HEK293T (cell line): ENCODE measurements around the gene PXDN.

ENCODE experiments used
- CTCF ChIA-PET: fragments of 350-600 bp; formaldehyde crosslinking; extraction: SDS; loops from one replicate; lab custom pipeline; 2021; ENCODE audit warnings: antibody characterized with exemption, inconsistent platforms; lab: Yijun Ruan, JAX
- POLR2A ChIA-PET: fragments of 350-600 bp; formaldehyde crosslinking; extraction: SDS; loops from one replicate; lab custom pipeline; 2020; ENCODE audit warnings: antibody characterized with exemption, inconsistent platforms; lab: Yijun Ruan, JAX
- DNase-seq: peaks from one replicate; pipeline ENCODE4 v3.0.0; 2012; ENCODE audit warnings: mixed read lengths; ENCODE audit errors: extremely low spot score
- ARNT ChIP-seq: fragments of 450-650 bp; IDR thresholded peaks from 2 replicates; pipeline ENCODE4 v1.6.1; 2017; ENCODE audit warnings: mild to moderate bottlenecking
- BHLHE40 ChIP-seq: fragments of 450-650 bp; IDR thresholded peaks from 2 replicates; pipeline ENCODE4 v1.6.1; 2016; ENCODE audit warnings: mild to moderate bottlenecking, moderate library complexity, borderline replicate concordance
- CTBP1 ChIP-seq: fragments of 450-650 bp; IDR thresholded peaks from 2 replicates; pipeline ENCODE4 v1.6.1; 2016; ENCODE audit warnings: borderline replicate concordance
- ELF4 ChIP-seq: fragments of 450-650 bp; IDR thresholded peaks from 2 replicates; pipeline ENCODE4 v1.6.1; 2017; ENCODE audit warnings: antibody characterized with exemption
- FOXA1 ChIP-seq: fragments of 450-650 bp; IDR thresholded peaks from 2 replicates; pipeline ENCODE4 v1.6.1; 2016; ENCODE audit warnings: mild to moderate bottlenecking
- FOXK2 ChIP-seq: fragments of 450-650 bp; IDR thresholded peaks from 2 replicates; pipeline ENCODE4 v1.6.1; 2016; ENCODE audit warnings: mild to moderate bottlenecking
- FOXM1 ChIP-seq: fragments of 450-650 bp; IDR thresholded peaks from 2 replicates; pipeline ENCODE4 v1.6.1; 2017; ENCODE audit warnings: mild to moderate bottlenecking, borderline replicate concordance
- HDGF ChIP-seq: fragments of 450-650 bp; IDR thresholded peaks from 2 replicates; pipeline ENCODE4 v1.6.1; 2017; ENCODE audit warnings: antibody characterized with exemption, borderline replicate concordance
- L3MBTL2 ChIP-seq: fragments of 450-650 bp; conservative IDR thresholded peaks from 2 replicates; pipeline ENCODE4 v1.6.1; 2016; ENCODE audit warnings: mild to moderate bottlenecking
- LEF1 ChIP-seq: fragments of 450-650 bp; IDR thresholded peaks from 2 replicates; pipeline ENCODE4 v1.6.1; 2017; ENCODE audit warnings: mild to moderate bottlenecking, borderline replicate concordance
- NFRKB ChIP-seq: fragments of 450-650 bp; IDR thresholded peaks from 2 replicates; pipeline ENCODE4 v1.6.1; 2016; ENCODE audit warnings: mild to moderate bottlenecking, moderate library complexity
- PKNOX1 ChIP-seq: fragments of 450-650 bp; IDR thresholded peaks from 2 replicates; pipeline ENCODE4 v1.6.1; 2016
- SP1 ChIP-seq: fragments of 450-650 bp; IDR thresholded peaks from 2 replicates; pipeline ENCODE4 v1.6.1; 2017
- SUZ12 ChIP-seq: fragments of 450-650 bp; IDR thresholded peaks from 2 replicates; pipeline ENCODE4 v1.6.1; 2016; ENCODE audit warnings: mild to moderate bottlenecking
- TARDBP ChIP-seq: fragments of 450-650 bp; IDR thresholded peaks from 2 replicates; pipeline ENCODE4 v1.6.1; 2016
- ZNF384 ChIP-seq: fragments of 450-650 bp; IDR thresholded peaks from 2 replicates; pipeline ENCODE4 v1.6.1; 2016

PXDN gene

GRCh38 chr2:1688859-1689258, 55.5 kb downstream of the PXDN start:
- ChIA-PET CTCF (no interaction called here), POLR2A (no interaction called here)
- DNase-seq, result no peak
- TF ChIP-seq PKNOX1 (no peak), FOXM1 (no peak), L3MBTL2 (no peak), BHLHE40 (no peak), FOXK2 (no peak), NFRKB (no peak), ARNT (no peak), LEF1 (no peak), ELF4 (no peak), HDGF (no peak), FOXA1 (no peak), CTBP1 (no peak), TARDBP (no peak), SP1 (no peak), SUZ12 (no peak), ZNF384 (no peak)

- CTCF ChIA-PET, result no interaction called here
Measured at GRCh38 chr2:1688161-1688560, 56.2 kb downstream of the PXDN start.

DNA sequence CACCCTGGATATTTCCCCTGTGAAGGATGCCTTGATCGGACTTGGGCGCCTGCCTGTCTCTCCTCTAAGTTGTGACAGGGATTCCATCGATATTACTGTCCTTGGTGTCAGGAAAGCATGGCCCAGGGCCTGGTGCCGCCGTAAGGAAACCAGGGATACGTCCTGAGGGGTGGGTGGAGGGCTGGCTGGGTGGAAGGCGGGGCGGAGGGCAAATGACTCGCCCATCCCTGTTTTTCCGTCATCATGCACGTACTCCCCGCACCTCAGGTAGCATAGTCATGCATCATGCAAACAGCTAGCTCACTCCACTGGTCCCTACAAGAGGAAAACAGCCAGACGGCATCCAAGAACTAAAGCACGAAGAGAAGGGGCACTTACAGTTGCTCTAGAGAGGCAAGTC, 57.1 kb downstream of the PXDN start:
- DNase-seq, result no peak
- ChIA-PET POLR2A (no interaction called here), CTCF (no interaction called here)
- TF ChIP-seq LEF1 (no peak), HDGF (no peak), FOXK2 (no peak)

More at GRCh38 chr2:1688161-1688560, 56.2 kb downstream of the PXDN start:
- no peak for DNase-seq
- POLR2A ChIA-PET, result no interaction called here
- no peak for TF ChIP-seq ELF4
- TF ChIP-seq HDGF, result no peak
- TF ChIP-seq FOXM1, result no peak
- no peak for TF ChIP-seq L3MBTL2
- TF ChIP-seq CTBP1, result no peak
- TF ChIP-seq ZNF384, result no peak
- no peak for TF ChIP-seq SUZ12
- TF ChIP-seq LEF1, result no peak
- no peak for TF ChIP-seq BHLHE40
- TF ChIP-seq NFRKB, result no peak
- no peak for TF ChIP-seq FOXA1

- DNase-seq, result no peak
- TF ChIP-seq TARDBP (no peak), ZNF384 (no peak), ARNT (no peak), FOXM1 (no peak), L3MBTL2 (no peak), PKNOX1 (no peak), SP1 (no peak), LEF1 (no peak), HDGF (no peak), ELF4 (no peak), SUZ12 (no peak), FOXA1 (no peak), NFRKB (no peak), CTBP1 (no peak), BHLHE40 (no peak), FOXK2 (no peak)
- ChIA-PET CTCF (no interaction called here), POLR2A (no interaction called here)
Measured at GRCh38 chr2:1686784-1687105, 57.6 kb downstream of the PXDN start.

GRCh38 chr2:1685957-1686783, 58.1 kb downstream of the PXDN start:
- DNase-seq, result no peak
- POLR2A ChIA-PET, result no interaction called here
- TF ChIP-seq FOXM1, result no peak
- no peak for TF ChIP-seq HDGF
- TF ChIP-seq SP1, result no peak
- TF ChIP-seq ARNT, result no peak
- TF ChIP-seq PKNOX1, result no peak
- TF ChIP-seq NFRKB, result no peak
- no peak for TF ChIP-seq ELF4
- no peak for TF ChIP-seq LEF1
- no peak for TF ChIP-seq ZNF384
- no peak for TF ChIP-seq SUZ12
- TF ChIP-seq FOXA1, result no peak
- no peak for TF ChIP-seq L3MBTL2
- no peak for TF ChIP-seq BHLHE40
- no peak for TF ChIP-seq CTBP1
- no peak for TF ChIP-seq TARDBP
- no peak for TF ChIP-seq FOXK2
- CTCF ChIA-PET, result no interaction called here
